ENCODE measurements around the gene GRSF1.

DNA sequence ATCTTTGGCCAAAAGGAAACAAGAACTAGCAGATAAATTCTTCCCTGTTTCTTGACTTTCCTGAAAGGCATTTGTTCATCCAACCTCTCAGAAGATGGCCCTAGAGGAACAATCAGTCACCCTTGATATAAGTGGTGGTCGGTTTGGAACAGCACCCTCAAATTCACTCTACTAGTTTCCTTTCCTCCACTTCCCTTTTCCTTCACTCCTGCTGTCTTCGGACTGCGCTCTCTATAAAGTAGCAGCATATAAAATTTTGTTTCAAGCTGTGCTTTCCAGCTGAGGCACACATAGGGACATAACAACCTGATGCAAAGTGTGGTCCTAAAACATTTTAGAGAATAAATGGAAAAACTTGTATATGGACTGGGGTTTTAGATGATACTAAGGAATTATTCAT, 33.5 kb upstream of the GRSF1 start:
- TF ChIP-seq, protein P1, sequence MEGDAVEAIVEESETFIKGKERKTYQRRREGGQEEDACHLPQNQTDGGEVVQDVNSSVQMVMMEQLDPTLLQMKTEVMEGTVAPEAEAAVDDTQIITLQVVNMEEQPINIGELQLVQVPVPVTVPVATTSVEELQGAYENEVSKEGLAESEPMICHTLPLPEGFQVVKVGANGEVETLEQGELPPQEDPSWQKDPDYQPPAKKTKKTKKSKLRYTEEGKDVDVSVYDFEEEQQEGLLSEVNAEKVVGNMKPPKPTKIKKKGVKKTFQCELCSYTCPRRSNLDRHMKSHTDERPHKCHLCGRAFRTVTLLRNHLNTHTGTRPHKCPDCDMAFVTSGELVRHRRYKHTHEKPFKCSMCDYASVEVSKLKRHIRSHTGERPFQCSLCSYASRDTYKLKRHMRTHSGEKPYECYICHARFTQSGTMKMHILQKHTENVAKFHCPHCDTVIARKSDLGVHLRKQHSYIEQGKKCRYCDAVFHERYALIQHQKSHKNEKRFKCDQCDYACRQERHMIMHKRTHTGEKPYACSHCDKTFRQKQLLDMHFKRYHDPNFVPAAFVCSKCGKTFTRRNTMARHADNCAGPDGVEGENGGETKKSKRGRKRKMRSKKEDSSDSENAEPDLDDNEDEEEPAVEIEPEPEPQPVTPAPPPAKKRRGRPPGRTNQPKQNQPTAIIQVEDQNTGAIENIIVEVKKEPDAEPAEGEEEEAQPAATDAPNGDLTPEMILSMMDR (IDR thresholded peaks at IDR 0.05; ENCODE audit: low read length): no peak
- TF ChIP-seq EZH2 (optimal IDR thresholded peaks at IDR 0.05; ENCODE audit: low read depth, low read length) (no peak), EZH2phosphoT487 (IDR thresholded peaks at IDR 0.05; ENCODE audit: low read length) (no peak)
